Lung (tissue), 12 donors: Measurements from ENCODE around the gene COX15. TPM values are rescaled to one million over a fixed set of nuclear protein-coding genes. Genes with fewer than 3 reads are reported as not detected.

Experiments
- ATAC-seq: fragments of 200-7000 bp; cut with Tn5 transposase; one replicate; pipeline ENCODE4 v1.9.1; 2020; ENCODE audit warnings: moderate number of reproducible peaks; ENCODE audit not compliant: insufficient read depth, low FRiP score
- DNase-seq, 3 donors: peaks; one replicate each; pipeline ENCODE4 v3.0.0-alpha.2; 2013 to 2017
- H3K27ac ChIP-seq, 2 donors: one replicate each; pipeline ENCODE4 v1.5.1; 2013; ENCODE audit warnings: mild to moderate bottlenecking in 2 of 2, moderate library complexity in 2 of 2, control low read depth in 1 of 2, inconsistent platforms in 1 of 2, low read depth in 1 of 2, low read length in 1 of 2
- H3K27me3 ChIP-seq, 3 donors: one replicate each; pipeline ENCODE4 v1.5.1; 2013; ENCODE audit warnings: low read length in 2 of 3; ENCODE audit not compliant: control insufficient read depth in 3 of 3, insufficient read depth in 3 of 3
- H3K36me3 ChIP-seq, 4 donors: one replicate each; pipeline ENCODE4 v1.5.1; 2013; ENCODE audit warnings: low read length in 4 of 4, mild to moderate bottlenecking in 1 of 4, moderate library complexity in 1 of 4; ENCODE audit not compliant: control insufficient read depth in 4 of 4, insufficient read depth in 4 of 4
- H3K4me1 ChIP-seq, 5 donors: one replicate each; pipeline ENCODE4 v1.5.1; 2013; ENCODE audit warnings: low read length in 5 of 5, mild to moderate bottlenecking in 2 of 5, moderate library complexity in 1 of 5; ENCODE audit not compliant: control insufficient read depth in 5 of 5, insufficient read depth in 5 of 5
- H3K4me3 ChIP-seq: one replicate; pipeline ENCODE4 v1.5.1; 2013; ENCODE audit warnings: mild to moderate bottlenecking, control low read depth, moderate library complexity
- H3K9ac ChIP-seq, 2 donors: one replicate each; pipeline ENCODE4 v1.5.1; 2013; ENCODE audit warnings: low read length in 2 of 2, control low read depth in 1 of 2; ENCODE audit not compliant: insufficient read depth in 1 of 2
- H3K9me3 ChIP-seq, 4 donors: one replicate each; pipeline ENCODE4 v1.5.1; 2013; ENCODE audit warnings: low read length in 3 of 4, mild to moderate bottlenecking in 1 of 4, moderate library complexity in 1 of 4; ENCODE audit not compliant: control insufficient read depth in 4 of 4, insufficient read depth in 3 of 4
- WGBS, 2 donors: extraction: QIAGEN DNeasy Blood & Tissue Kit; methylation state at CpG; one replicate each; pipeline ENCODE4 v1.1.7; 2013; 5-methylcytosine and 5-hydroxymethylcytosine counted together
- polyA plus RNA-seq, 2 donors: library from polyadenylated mRNA; stranded (reverse); fragments of 200-250 nt; gene quantifications; one replicate each; pipeline ENCODE4 v1.2.1, GENCODE V29; 2013
- total RNA-seq, 2 donors: library from RNA; depleted of rRNA in 1 of 2; stranded (reverse); fragments of >200 nt in 1 of 2; gene quantifications; one replicate each; pipeline ENCODE4 v1.2.1, GENCODE V29; 2014 to 2021
- TF ChIP-seq, protein P1 (sequence below): IDR thresholded peaks from 2 replicates; pipeline ENCODE4 v1.5.1; 2012; ENCODE audit warnings: mild to moderate bottlenecking; ENCODE audit errors: control extremely low read depth, extremely low read depth
- donor health status: control.
- donor health status: control.
- donor health status: Bipolar disorder and iron deficiency.
- donor health status: healthy.
- donor health status: DM: yes; HTN: yes; CAD: no.

Gene COX15
- total and polyA plus RNA-seq, 4 donors = 13.5 to 37.7 (median 26.6) TPM

DNA sequence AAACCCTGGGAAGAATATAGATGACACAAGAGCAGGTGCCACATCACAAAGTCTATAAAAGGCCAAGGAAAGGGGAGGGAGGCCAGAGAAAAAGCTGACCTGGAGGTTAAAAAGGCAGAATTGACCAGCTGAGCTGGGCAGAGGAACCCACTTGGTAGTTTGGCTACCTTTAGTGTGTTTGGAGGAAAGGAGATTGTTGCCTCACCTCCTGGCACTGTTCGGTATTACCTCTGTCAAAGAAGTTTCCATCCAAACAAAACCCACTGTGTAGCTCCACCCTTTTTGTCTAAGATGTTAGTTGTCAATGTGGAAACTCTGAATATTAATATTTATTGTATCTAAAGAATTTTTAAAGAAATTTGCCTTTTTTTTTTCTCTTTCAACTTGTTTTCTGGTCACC is 49.2 kb downstream of the COX15 start:
- H3K9ac ChIP-seq = no peak overlapping the region
- H3K27me3 ChIP-seq = no peaks in the 10 kb centered on the region
- DNase-seq (no peak), ATAC-seq (no peak)
- WGBS, 2 donors = 46 to 78% methylated on average over 1 of the region's 1 CpG
- peaks cover 0 to 3% (median 0%) of the 10 kb centered on the region in 4 donors for H3K9me3 ChIP-seq
- H3K4me1 ChIP-seq = peaks cover 0 to 2% (median 0%) of the 10 kb centered on the region in 5 donors
- TF ChIP-seq, protein P1, sequence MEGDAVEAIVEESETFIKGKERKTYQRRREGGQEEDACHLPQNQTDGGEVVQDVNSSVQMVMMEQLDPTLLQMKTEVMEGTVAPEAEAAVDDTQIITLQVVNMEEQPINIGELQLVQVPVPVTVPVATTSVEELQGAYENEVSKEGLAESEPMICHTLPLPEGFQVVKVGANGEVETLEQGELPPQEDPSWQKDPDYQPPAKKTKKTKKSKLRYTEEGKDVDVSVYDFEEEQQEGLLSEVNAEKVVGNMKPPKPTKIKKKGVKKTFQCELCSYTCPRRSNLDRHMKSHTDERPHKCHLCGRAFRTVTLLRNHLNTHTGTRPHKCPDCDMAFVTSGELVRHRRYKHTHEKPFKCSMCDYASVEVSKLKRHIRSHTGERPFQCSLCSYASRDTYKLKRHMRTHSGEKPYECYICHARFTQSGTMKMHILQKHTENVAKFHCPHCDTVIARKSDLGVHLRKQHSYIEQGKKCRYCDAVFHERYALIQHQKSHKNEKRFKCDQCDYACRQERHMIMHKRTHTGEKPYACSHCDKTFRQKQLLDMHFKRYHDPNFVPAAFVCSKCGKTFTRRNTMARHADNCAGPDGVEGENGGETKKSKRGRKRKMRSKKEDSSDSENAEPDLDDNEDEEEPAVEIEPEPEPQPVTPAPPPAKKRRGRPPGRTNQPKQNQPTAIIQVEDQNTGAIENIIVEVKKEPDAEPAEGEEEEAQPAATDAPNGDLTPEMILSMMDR = no peak
- H3K27ac ChIP-seq = no peak overlapping the region
- peaks cover 0 to 15% (median 8%) of the 10 kb centered on the region in 4 donors for H3K36me3 ChIP-seq
- no peak overlapping the region for H3K4me3 ChIP-seq

Other genes with a start within 250 kb of the COX15 start
- not detected for gene NKX2-3, start 199.2 kb downstream of the COX15 start, total RNA-seq
- not detected for gene NKX2-3, start 199.2 kb downstream of the COX15 start, polyA plus RNA-seq
- 10 to 100 TPM; 31.1 to 47.9 TPM for gene SLC25A28, start 111.7 kb downstream of the COX15 start, total RNA-seq
- gene SLC25A28, start 111.7 kb downstream of the COX15 start, polyA plus RNA-seq = 10 to 100 TPM; 47.2 to 86.9 TPM
- gene ENTPD7, start 72.6 kb downstream of the COX15 start, total RNA-seq = 10 to 100 TPM; 12.9 to 14.6 TPM
- gene ENTPD7, start 72.6 kb downstream of the COX15 start, polyA plus RNA-seq = 1 to 10 TPM; 1.0 to 8.3 TPM
- gene CUTC, start 107 bp upstream of the COX15 start, total RNA-seq = 10 to 100 TPM; 13.0 to 20.2 TPM
- gene CUTC, start 107 bp upstream of the COX15 start, polyA plus RNA-seq = 10 to 100 TPM; 20.9 to 24.7 TPM
- 1 to 10 TPM; 1.1 to 1.3 TPM for gene ABCC2, start 50.5 kb upstream of the COX15 start, total RNA-seq
- gene ABCC2, start 50.5 kb upstream of the COX15 start, polyA plus RNA-seq = under 1 TPM; 0.47 to 0.82 TPM